Cardiac muscle cell (in vitro differentiated cells and primary cell): Measurements from ENCODE around the gene CRHR1. TPM values are rescaled to one million over a fixed set of nuclear protein-coding genes. Genes with fewer than 3 reads are reported as not detected.

Experiments used
- DNase-seq, 2 donors: peaks; one replicate each; pipeline versions ENCODE4 v3.0.0 to v3.0.0-alpha.2; 2010 to 2017; ENCODE audit warnings: low read depth in 1 of 2, low spot score in 1 of 2
- H3K27ac ChIP-seq: fragments of 200-600 bp; sonication (generic); 2 replicates; pipeline ENCODE4 v1.5.1; 2016
- H3K27me3 ChIP-seq: fragments of 200-600 bp; sonication (generic); 2 replicates; pipeline ENCODE4 v1.6.0; 2016; ENCODE audit warnings: control low read depth
- H3K36me3 ChIP-seq: fragments of 200-600 bp; sonication (generic); 2 replicates; pipeline ENCODE4 v1.5.1; 2016; ENCODE audit warnings: control low read depth
- H3K4me1 ChIP-seq: fragments of 200-600 bp; sonication (generic); 2 replicates; pipeline ENCODE4 v1.8.1; 2017; ENCODE audit warnings: low read depth, mild to moderate bottlenecking, mixed run types
- H3K4me3 ChIP-seq: fragments of 200-600 bp; sonication (generic); 2 replicates; pipeline ENCODE4 v1.5.1; 2016; ENCODE audit warnings: mild to moderate bottlenecking
- H3K9me3 ChIP-seq: fragments of 200-600 bp; sonication (generic); 2 replicates; pipeline ENCODE4 v1.5.1; 2017; ENCODE audit warnings: low read depth, mild to moderate bottlenecking, control low read depth
- CTCF ChIP-seq: IDR thresholded peaks from 2 replicates; pipeline ENCODE4 v1.5.1; 2012; ENCODE audit warnings: low read depth, mild to moderate bottlenecking, low read length
- polyA plus RNA-seq: library from polyadenylated mRNA; unstranded; fragments of >200 nt; fragmentation: Nextera tagmentation; extraction: Ambion mirVana; gene quantifications from 2 replicates; pipeline ENCODE4 v1.2.1, GENCODE V29; 2016
- total RNA-seq: library from RNA; depleted of rRNA; stranded (reverse); fragments of >200 nt; gene quantifications from 2 replicates; pipeline ENCODE4 v1.2.3, GENCODE V29; 2016

Gene CRHR1
- total and polyA plus RNA-seq, 2 experiments from 2014 or later: 0.86 TPM; not detected in 1

GRCh38 chr17:45848405-45848804, 64.3 kb downstream of the CRHR1 start:
- H3K27me3 ChIP-seq: no peaks in the 10 kb centered on the region
- H3K4me1 ChIP-seq: no peaks in the 10 kb centered on the region
- no peak for DNase-seq
- H3K9me3 ChIP-seq: no peaks in the 10 kb centered on the region
- H3K27ac ChIP-seq: no peak overlapping the region
- no peak overlapping the region for H3K4me3 ChIP-seq
- TF ChIP-seq CTCF: no peak
- H3K36me3 ChIP-seq: no peaks in the 10 kb centered on the region

- H3K36me3 ChIP-seq: no peaks in the 10 kb centered on the region
- H3K27ac ChIP-seq: no peak overlapping the region
- no peak for DNase-seq
- H3K9me3 ChIP-seq: no peaks in the 10 kb centered on the region
- TF ChIP-seq CTCF: no peak
- H3K27me3 ChIP-seq: no peaks in the 10 kb centered on the region
- H3K4me1 ChIP-seq: no peaks in the 10 kb centered on the region
- H3K4me3 ChIP-seq: no peak overlapping the region
These were observed 64.9 kb downstream of the CRHR1 start for GRCh38 chr17:45848868-45849535.

GRCh38 chr17:45849536-45849990, 65.4 kb downstream of the CRHR1 start:
- no peaks in the 10 kb centered on the region for H3K27me3 ChIP-seq
- H3K4me3 ChIP-seq: no peak overlapping the region
- TF ChIP-seq CTCF: no peak
- no peak overlapping the region for H3K27ac ChIP-seq
- H3K4me1 ChIP-seq: no peaks in the 10 kb centered on the region
- DNase-seq: no peak
- no peaks in the 10 kb centered on the region for H3K36me3 ChIP-seq
- no peaks in the 10 kb centered on the region for H3K9me3 ChIP-seq

- Histone ChIP-seq H3K4me1 (no peaks in the 10 kb centered on the region), H3K9me3 (no peaks in the 10 kb centered on the region), H3K27ac (no peak overlapping the region), H3K27me3 (no peaks in the 10 kb centered on the region), H3K36me3 (no peaks in the 10 kb centered on the region), H3K4me3 (no peak overlapping the region)
- DNase-seq: no peak
- no peak for TF ChIP-seq CTCF
These were observed 65.9 kb downstream of the CRHR1 start for GRCh38 chr17:45850011-45850410.

- Histone ChIP-seq H3K4me1 (no peaks in the 10 kb centered on the region), H3K27me3 (no peaks in the 10 kb centered on the region), H3K27ac (no peak overlapping the region), H3K9me3 (no peaks in the 10 kb centered on the region), H3K4me3 (no peak overlapping the region), H3K36me3 (no peaks in the 10 kb centered on the region)
- no peak for TF ChIP-seq CTCF
- DNase-seq: no peak
These were observed 66.3 kb downstream of the CRHR1 start for GRCh38 chr17:45850468-45850867.
